ENCODE measurements around the gene ESR2. TPM values are rescaled to one million over a fixed set of nuclear protein-coding genes. Genes with fewer than 3 reads are reported as not detected.
"Not testable (repeated sequence)": the region's sequence is repeated elsewhere in the genome, so short reads cannot be mapped to it uniquely, and the experiment has no call there.

ESR2 gene
- polyA plus RNA-seq, 1 of the 3 experiments (the other 2 are of a cell fraction): 0.03 TPM

GRCh38 chr14:64184103-64184729 is 110.0 kb downstream of the ESR2 start:
- Histone ChIP-seq H3K27me3 (ENCODE audit: insufficient read depth) (no peaks in the 10 kb centered on the region), H2AFZ (ENCODE audit: low read depth) (no peak overlapping the region), H4K20me1 (ENCODE audit: insufficient read depth) (no peaks in the 10 kb centered on the region), H3K27ac (ENCODE audit: low read depth in 2 of 2, low read length in 1 of 2) (no peak overlapping the region), H3K4me2 (no peak overlapping the region), H3F3A (replicated peaks; ENCODE audit: insufficient read depth) (no peaks in the 10 kb centered on the region), H3K9ac (no peak overlapping the region), H3K4me1 (ENCODE audit: control insufficient read depth in 1 of 2, insufficient read depth in 2 of 2, low read depth in 1 of 2, low read length in 1 of 2) (no peaks in the 10 kb centered on the region; a peak in 1 of 4 replicates), H3K9me2 (no peaks in the 10 kb centered on the region), H3K4me3 (ENCODE audit: low read depth in 2 of 2, low read length in 1 of 2) (no peak overlapping the region), H3K79me2 (ENCODE audit: insufficient read depth) (no peaks in the 10 kb centered on the region), H3K9me3 (no peaks in the 10 kb centered on the region), H3K36me3 (replicated peaks in 1 of 2; ENCODE audit: control insufficient read depth in 1 of 2, insufficient read depth in 2 of 2, low read length in 1 of 2) (no peaks in the 10 kb centered on the region)
- ChIA-PET CTCF (no interaction called here), POLR2A (no interaction called here)
- 95% methylated on average over 5 of the region's 7 CpGs for WGBS (ENCODE audit: low lambda C conversion rate)
- TF ChIP-seq SIN3A (IDR thresholded peaks at IDR 0.05; ENCODE audit: borderline replicate concordance, low read depth, low read length): no peak
- TF ChIP-seq TAF1 (IDR thresholded peaks at IDR 0.05; ENCODE audit: borderline replicate concordance, low read depth, low read length): no peak
- TF ChIP-seq, protein P1, sequence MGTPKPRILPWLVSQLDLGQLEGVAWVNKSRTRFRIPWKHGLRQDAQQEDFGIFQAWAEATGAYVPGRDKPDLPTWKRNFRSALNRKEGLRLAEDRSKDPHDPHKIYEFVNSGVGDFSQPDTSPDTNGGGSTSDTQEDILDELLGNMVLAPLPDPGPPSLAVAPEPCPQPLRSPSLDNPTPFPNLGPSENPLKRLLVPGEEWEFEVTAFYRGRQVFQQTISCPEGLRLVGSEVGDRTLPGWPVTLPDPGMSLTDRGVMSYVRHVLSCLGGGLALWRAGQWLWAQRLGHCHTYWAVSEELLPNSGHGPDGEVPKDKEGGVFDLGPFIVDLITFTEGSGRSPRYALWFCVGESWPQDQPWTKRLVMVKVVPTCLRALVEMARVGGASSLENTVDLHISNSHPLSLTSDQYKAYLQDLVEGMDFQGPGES (IDR thresholded peaks at IDR 0.05; ENCODE audit: low read depth, low read length): no peak
- TF ChIP-seq YY1 (IDR thresholded peaks at IDR 0.05; ENCODE audit: low read depth): no peak
- TF ChIP-seq MEF2A (IDR thresholded peaks at IDR 0.05; ENCODE audit: borderline replicate concordance, low read depth): no peak
- no peak for TF ChIP-seq POLR2AphosphoS5 (IDR thresholded peaks at IDR 0.05; ENCODE audit: low read depth, low read length)
- TF ChIP-seq USF1 (IDR thresholded peaks at IDR 0.05; ENCODE audit: borderline replicate concordance, low read depth): no peak
- no peak for TF ChIP-seq MAX (IDR thresholded peaks at IDR 0.05; ENCODE audit: low read depth)
- no peak for TF ChIP-seq NRF1 (IDR thresholded peaks at IDR 0.05; ENCODE audit: low read depth, low read length)
- TF ChIP-seq EZH2phosphoT487 (IDR thresholded peaks at IDR 0.05; ENCODE audit: borderline replicate concordance, low read depth): no peak
- TF ChIP-seq RXRA (IDR thresholded peaks at IDR 0.05; ENCODE audit: borderline replicate concordance, low read depth): no peak
- TF ChIP-seq FOXJ3 (CRISPR knock-in tag; IDR thresholded peaks at IDR 0.05): no peak
- TF ChIP-seq RFX5 (IDR thresholded peaks at IDR 0.05; ENCODE audit: low read length): no peak
- TF ChIP-seq RAD21 (IDR thresholded peaks at IDR 0.05; ENCODE audit: low read length): no peak
- no peak for TF ChIP-seq FOSL2 (IDR thresholded peaks at IDR 0.05; ENCODE audit: borderline replicate concordance, low read depth)
- no peak for TF ChIP-seq GABPA (IDR thresholded peaks at IDR 0.05; ENCODE audit: low read depth)
- TF ChIP-seq RCOR1 (IDR thresholded peaks at IDR 0.05; ENCODE audit: low read length): no peak
- no peak for DNase-seq

- H3K27me3 ChIP-seq (ENCODE audit: insufficient read depth); H3F3A ChIP-seq (replicated peaks; ENCODE audit: insufficient read depth); H3K4me2 ChIP-seq; H2AFZ ChIP-seq (ENCODE audit: low read depth); H3K4me1 ChIP-seq (ENCODE audit: control insufficient read depth in 1 of 2, insufficient read depth in 2 of 2, low read depth in 1 of 2, low read length in 1 of 2); H4K20me1 ChIP-seq (ENCODE audit: insufficient read depth); DNase-seq; POLR2A ChIA-PET; H3K9me3 ChIP-seq; H3K36me3 ChIP-seq (replicated peaks in 1 of 2; ENCODE audit: control insufficient read depth in 1 of 2, insufficient read depth in 2 of 2, low read length in 1 of 2); H3K79me2 ChIP-seq (ENCODE audit: insufficient read depth); H3K27ac ChIP-seq (ENCODE audit: low read depth in 2 of 2, low read length in 1 of 2); H3K9me2 ChIP-seq; H3K4me3 ChIP-seq (ENCODE audit: low read depth in 2 of 2, low read length in 1 of 2); CTCF ChIA-PET; H3K9ac ChIP-seq: not testable (repeated sequence)
- 96% methylated on average over 35 of the region's 40 CpGs for WGBS (ENCODE audit: low lambda C conversion rate)
Observed at GRCh38 chr14:64182908-64183307, 111.3 kb downstream of the ESR2 start.

Measured in SK-N-SH (cell line).